K562 (cell line): ENCODE measurements around the gene SLCO3A1. TPM values are rescaled to one million over a fixed set of nuclear protein-coding genes. Genes with fewer than 3 reads are reported as not detected.

ENCODE experiments used
- ATAC-seq: fragments of 200-7000 bp; cut with Tn5 transposase; 3 replicates; pipeline ENCODE4 v1.9.1; 2020; ENCODE audit warnings: moderate library complexity
- BruUV-seq: library from RNA; stranded (reverse); fragments of 400-500 nt; replicated peaks from 2 replicates; lab custom pipeline; 2021; lab: Mats Ljungman, UMichigan
- CTCF ChIA-PET: fragments of 300-600 bp; formaldehyde crosslinking; extraction: SDS; loops from one replicate; lab custom pipeline; 2021; ENCODE audit warnings: low intra/inter-chr PET ratio; lab: Yijun Ruan, JAX
- POLR2A ChIA-PET: fragments of 300-600, 350-650 bp; sonication (Branson Sonifier 250); formaldehyde crosslinking; extraction: SDS; loops from one replicate; lab custom pipeline; 2021; ENCODE audit warnings: antibody characterized with exemption, inconsistent platforms; lab: Yijun Ruan, JAX
- DNase-seq, 4 experiments: peaks; one replicate each; pipeline versions ENCODE4 v3.0.0 to v3.0.0-alpha.2; 2011 to 2018; ENCODE audit warnings: low spot score in 3 of 4, mixed read lengths in 3 of 4; ENCODE audit errors: extremely low read depth in 1 of 4
- FAIRE-seq: peaks from 2 replicates; lab custom pipeline; 2011; peaks lifted over from hg19 to GRCh38; lab: Jason Lieb, UNC
- H2AFZ ChIP-seq: 2 replicates; pipeline ENCODE4 v1.6.0; 2011; ENCODE audit warnings: low read depth, low read length, control low read depth, inconsistent platforms
- H3K27ac ChIP-seq: fragments of 200-600 bp; 3 replicates; pipeline ENCODE4 v1.8.0; 2011; ENCODE audit warnings: low read depth, mild to moderate bottlenecking, control low read depth, inconsistent platforms, low read length, moderate library complexity, mixed read lengths; ENCODE audit errors: extremely low read depth
- H3K27me3 ChIP-seq, 2 experiments: fragments of 300-600 bp in 1 of 2; 2 replicates in 1 of 2; 3 replicates in 1 of 2; pipeline versions ENCODE4 v1.6.0 to v1.8.0; 2011; ENCODE audit warnings: inconsistent platforms in 2 of 2, low read length in 2 of 2, mild to moderate bottlenecking in 1 of 2, mixed read lengths in 1 of 2, moderate library complexity in 1 of 2; ENCODE audit not compliant: control insufficient read depth in 2 of 2, insufficient read depth in 2 of 2
- H3K36me3 ChIP-seq: fragments of 300-600 bp; 3 replicates; pipeline ENCODE4 v1.8.0; 2011; ENCODE audit warnings: mild to moderate bottlenecking, low read length, inconsistent platforms; ENCODE audit not compliant: control insufficient read depth, insufficient read depth
- H3K4me1 ChIP-seq, 2 experiments: fragments of 200-600 bp in 1 of 2; replicated peaks in 1 of 2; 2 replicates in 1 of 2; 3 replicates in 1 of 2; pipeline versions ENCODE4 v1.5.1 to v1.8.0; 2011; ENCODE audit warnings: inconsistent platforms in 2 of 2, low read length in 2 of 2, mild to moderate bottlenecking in 1 of 2, mixed read lengths in 1 of 2, moderate library complexity in 1 of 2; ENCODE audit not compliant: control insufficient read depth in 2 of 2, insufficient read depth in 2 of 2
- H3K4me2 ChIP-seq: 2 replicates; pipeline ENCODE4 v1.6.1; 2011; ENCODE audit warnings: low read length, control low read depth, inconsistent platforms, mixed read lengths; ENCODE audit not compliant: insufficient read depth
- H3K4me3 ChIP-seq: fragments of 200-600 bp; sonication (generic), shearing (Covaris generic); 2 replicates; pipeline ENCODE4 v1.5.1; 2016; ENCODE audit warnings: control low read depth, inconsistent platforms
- H3K79me2 ChIP-seq: fragments of 200-600 bp; 3 replicates; pipeline ENCODE4 v1.8.0; 2011; ENCODE audit warnings: low read length, inconsistent platforms; ENCODE audit not compliant: control insufficient read depth, insufficient read depth
- H3K9ac ChIP-seq, 2 experiments: 2 replicates each; pipeline versions ENCODE4 v1.6.0 to v1.6.1; 2011; ENCODE audit warnings: low read depth in 2 of 2, low read length in 2 of 2, control low read depth in 1 of 2, inconsistent platforms in 1 of 2, mild to moderate bottlenecking in 1 of 2, mixed read lengths in 1 of 2; ENCODE audit not compliant: insufficient read depth in 1 of 2
- H3K9me1 ChIP-seq: one replicate; pipeline ENCODE4 v1.6.0; 2011; ENCODE audit warnings: inconsistent platforms, mild to moderate bottlenecking, low read length, moderate library complexity; ENCODE audit not compliant: control insufficient read depth, insufficient read depth
- H3K9me3 ChIP-seq: replicated peaks from 2 replicates; pipeline ENCODE4 v1.5.1; 2011; ENCODE audit warnings: low read depth, low read length, inconsistent platforms; ENCODE audit not compliant: control insufficient read depth, insufficient read depth
- H4K20me1 ChIP-seq: replicated peaks from 2 replicates; pipeline ENCODE4 v1.6.1; 2011; ENCODE audit warnings: low read length, inconsistent platforms, mixed read lengths; ENCODE audit not compliant: control insufficient read depth, insufficient read depth
- FOXA1 ChIP-seq: fragments of 450-650 bp; IDR thresholded peaks from 2 replicates; pipeline ENCODE4 v1.6.1; 2016; ENCODE audit warnings: mild to moderate bottlenecking, borderline replicate concordance
- FOXK2 ChIP-seq, 2 experiments: fragments of 450-650 bp; IDR thresholded peaks in 1 of 2; conservative IDR thresholded peaks in 1 of 2; 2 replicates each; pipeline ENCODE4 v1.6.1; 2016; ENCODE audit warnings: low read depth in 2 of 2, mild to moderate bottlenecking in 1 of 2
- HMG20A ChIP-seq: fragments of 450-650 bp; formaldehyde crosslinking; conservative IDR thresholded peaks from 2 replicates; pipeline ENCODE4 v1.4.0; 2020; ENCODE audit warnings: mild to moderate bottlenecking, mixed read lengths
- HOMEZ ChIP-seq: fragments of 250-450 bp; sonication (Bioruptor Pico); IDR thresholded peaks from 2 replicates; pipeline ENCODE4 v1.4.0; 2020; ENCODE audit warnings: mild to moderate bottlenecking, moderate library complexity
- LEF1 ChIP-seq: fragments of 450-650 bp; IDR thresholded peaks from 2 replicates; pipeline ENCODE4 v1.6.1; 2016; ENCODE audit warnings: mild to moderate bottlenecking
- MAFK ChIP-seq: IDR thresholded peaks from 2 replicates; pipeline ENCODE4 v1.6.1; 2011; ENCODE audit warnings: low read length, improper control_type of control experiment
- NFATC3 ChIP-seq: fragments of 450-650 bp; IDR thresholded peaks from 2 replicates; pipeline ENCODE4 v1.6.1; 2017; ENCODE audit warnings: mild to moderate bottlenecking
- SP2 ChIP-seq: IDR thresholded peaks from 2 replicates; pipeline ENCODE4 v1.6.1; 2011; ENCODE audit warnings: mild to moderate bottlenecking, low read depth, low read length, moderate library complexity; ENCODE audit not compliant: poor library complexity, severe bottlenecking; ENCODE audit errors: extremely low read depth
- SRSF3 ChIP-seq: fragments of 200-400 bp; formaldehyde crosslinking; IDR thresholded peaks from 2 replicates; pipeline ENCODE4 v1.6.1; 2016; ENCODE audit warnings: mild to moderate bottlenecking, low read length, moderate library complexity; ENCODE audit not compliant: insufficient read depth
- ZNF57 ChIP-seq: fragments of 450-650 bp; formaldehyde crosslinking; IDR thresholded peaks from 2 replicates; pipeline ENCODE4 v1.4.0; 2020; ENCODE audit warnings: mild to moderate bottlenecking, moderate library complexity
- ZNF740 ChIP-seq, 3 experiments: fragments of 200-800 bp in 1 of 3; sonication (Bioruptor generic) in 1 of 3; sonication (generic) in 1 of 3; formaldehyde crosslinking in 1 of 3; IDR thresholded peaks; 2 replicates each; pipeline versions ENCODE4 v1.6.1 to v1.8.0; 2016 to 2022; ENCODE audit warnings: mild to moderate bottlenecking in 2 of 3, missing compliant biosample characterization in 2 of 3, missing genetic modification characterization in 2 of 3, missing genetic modification reagents in 1 of 3
- ZNF75A ChIP-seq: fragments of 450-650 bp; formaldehyde crosslinking; IDR thresholded peaks from 2 replicates; pipeline ENCODE4 v1.4.0; 2020; ENCODE audit warnings: mild to moderate bottlenecking
- WGBS: fragments of 100-300 bp; shearing (Covaris generic); methylation state at CpG from one replicate; pipeline ENCODE4 v1.1.6; 2016; ENCODE audit warnings: low coverage, mixed read lengths; ENCODE audit not compliant: insufficient coverage; ENCODE audit errors: missing lambda C conversion rate; 5-methylcytosine and 5-hydroxymethylcytosine counted together
- in situ Hi-C: fragments of 300-500 bp; cut with MboI; formaldehyde crosslinking; loops from 4 replicates; pipeline ENCODE4 v1.15.0; 2018; ENCODE audit warnings: inconsistent platforms, mixed read lengths
- intact Hi-C: fragments of 100-400 bp; cut with micrococcal nuclease; formaldehyde crosslinking; loops from 2 replicates; pipeline ENCODE4 v1.14.2; 2022
- polyA plus RNA-seq, 8 experiments: library from polyadenylated mRNA; depleted of rRNA in 4 of 8; stranded (reverse) in 5 of 8; unstranded in 3 of 8; fragments of >200 nt; fragmentation: Nextera tagmentation in 2 of 8; fragmentation: Illumina TruSeq in 1 of 8; extraction: Ambion mirVana in 2 of 8; extraction: Trizol in 1 of 8; gene quantifications; 2 replicates each; pipeline versions ENCODE4 v1.2.1 to v1.2.3, GENCODE V29; 2011 to 2014; ENCODE audit warnings: inconsistent platforms in 1 of 8, missing spikeins in 1 of 8
- total RNA-seq, 7 experiments: library from RNA; depleted of rRNA in 6 of 7; stranded (reverse); fragments of >200 nt in 6 of 7; fragmentation: Illumina TruSeq in 2 of 7; extraction: Trizol in 2 of 7; gene quantifications; 2 replicates each; pipeline versions ENCODE4 v1.2.1 to v1.2.3, GENCODE V29; 2011 to 2021; ENCODE audit warnings: low replicate concordance in 1 of 7
- TF ChIP-seq, protein P1 (sequence below): fragments of 450-650 bp; IDR thresholded peaks from 2 replicates; pipeline ENCODE4 v1.6.1; 2017; ENCODE audit warnings: antibody characterized with exemption, mild to moderate bottlenecking
- TF ChIP-seq, protein P2 (sequence below): sonication (generic); formaldehyde crosslinking; IDR thresholded peaks from 2 replicates; pipeline ENCODE4 v1.8.0; 2022; ENCODE audit warnings: missing genetic modification reagents, mild to moderate bottlenecking, borderline replicate concordance

SLCO3A1 gene
- total and polyA plus RNA-seq, 9 of the 15 experiments (the other 6 are each of a cell fraction or from before 2014, with no cell fraction given): 0.01 to 0.84 (median 0.06) TPM; not detected in 3

- WGBS: 6% methylated on average over 1 of the region's 1 CpG
- H3K9me3 ChIP-seq: no peaks in the 10 kb centered on the region
- H4K20me1 ChIP-seq: no peaks in the 10 kb centered on the region
- H3K4me3 ChIP-seq: no peak overlapping the region
- no peak overlapping the region for H2AFZ ChIP-seq
- no peaks in the 10 kb centered on the region; a peak in 1 of 5 replicates for H3K27me3 ChIP-seq
- in situ Hi-C loops: no loop called here
- POLR2A ChIA-PET: interaction anchor here (0.6 kb wide), 1 partner anchor 224 kb away, joined by 4 read pairs; no protein-coding TSS in a partner anchor
- no TSS peak for BruUV-seq
- no peak overlapping the region for H3K9ac ChIP-seq
- TF ChIP-seq SRSF3 (no peak), FOXK2 (conservative IDR thresholded peaks at IDR 0.05 in 1 of 2, IDR thresholded peaks at IDR 0.05 in 1 of 2; ENCODE audit: low read depth in 2 of 2) (no peak), MAFK (no peak), FOXA1 (no peak), SP2 (no peak), HMG20A (no peak), LEF1 (no peak), HOMEZ (CRISPR knock-in tag) (no peak), NFATC3 (no peak), ZNF57 (CRISPR knock-in tag) (no peak), ZNF740 (CRISPR knock-in tag; IDR thresholded peaks at IDR 0.05) (no peak), ZNF740 (tag; IDR thresholded peaks at IDR 0.05) (no peak), ZNF75A (CRISPR knock-in tag) (no peak)
- TF ChIP-seq, protein P1, sequence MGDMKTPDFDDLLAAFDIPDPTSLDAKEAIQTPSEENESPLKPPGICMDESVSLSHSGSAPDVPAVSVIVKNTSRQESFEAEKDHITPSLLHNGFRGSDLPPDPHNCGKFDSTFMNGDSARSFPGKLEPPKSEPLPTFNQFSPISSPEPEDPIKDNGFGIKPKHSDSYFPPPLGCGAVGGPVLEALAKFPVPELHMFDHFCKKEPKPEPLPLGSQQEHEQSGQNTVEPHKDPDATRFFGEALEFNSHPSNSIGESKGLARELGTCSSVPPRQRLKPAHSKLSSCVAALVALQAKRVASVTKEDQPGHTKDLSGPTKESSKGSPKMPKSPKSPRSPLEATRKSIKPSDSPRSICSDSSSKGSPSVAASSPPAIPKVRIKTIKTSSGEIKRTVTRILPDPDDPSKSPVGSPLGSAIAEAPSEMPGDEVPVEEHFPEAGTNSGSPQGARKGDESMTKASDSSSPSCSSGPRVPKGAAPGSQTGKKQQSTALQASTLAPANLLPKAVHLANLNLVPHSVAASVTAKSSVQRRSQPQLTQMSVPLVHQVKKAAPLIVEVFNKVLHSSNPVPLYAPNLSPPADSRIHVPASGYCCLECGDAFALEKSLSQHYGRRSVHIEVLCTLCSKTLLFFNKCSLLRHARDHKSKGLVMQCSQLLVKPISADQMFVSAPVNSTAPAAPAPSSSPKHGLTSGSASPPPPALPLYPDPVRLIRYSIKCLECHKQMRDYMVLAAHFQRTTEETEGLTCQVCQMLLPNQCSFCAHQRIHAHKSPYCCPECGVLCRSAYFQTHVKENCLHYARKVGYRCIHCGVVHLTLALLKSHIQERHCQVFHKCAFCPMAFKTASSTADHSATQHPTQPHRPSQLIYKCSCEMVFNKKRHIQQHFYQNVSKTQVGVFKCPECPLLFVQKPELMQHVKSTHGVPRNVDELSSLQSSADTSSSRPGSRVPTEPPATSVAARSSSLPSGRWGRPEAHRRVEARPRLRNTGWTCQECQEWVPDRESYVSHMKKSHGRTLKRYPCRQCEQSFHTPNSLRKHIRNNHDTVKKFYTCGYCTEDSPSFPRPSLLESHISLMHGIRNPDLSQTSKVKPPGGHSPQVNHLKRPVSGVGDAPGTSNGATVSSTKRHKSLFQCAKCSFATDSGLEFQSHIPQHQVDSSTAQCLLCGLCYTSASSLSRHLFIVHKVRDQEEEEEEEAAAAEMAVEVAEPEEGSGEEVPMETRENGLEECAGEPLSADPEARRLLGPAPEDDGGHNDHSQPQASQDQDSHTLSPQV: no peak
- TF ChIP-seq, protein P2, sequence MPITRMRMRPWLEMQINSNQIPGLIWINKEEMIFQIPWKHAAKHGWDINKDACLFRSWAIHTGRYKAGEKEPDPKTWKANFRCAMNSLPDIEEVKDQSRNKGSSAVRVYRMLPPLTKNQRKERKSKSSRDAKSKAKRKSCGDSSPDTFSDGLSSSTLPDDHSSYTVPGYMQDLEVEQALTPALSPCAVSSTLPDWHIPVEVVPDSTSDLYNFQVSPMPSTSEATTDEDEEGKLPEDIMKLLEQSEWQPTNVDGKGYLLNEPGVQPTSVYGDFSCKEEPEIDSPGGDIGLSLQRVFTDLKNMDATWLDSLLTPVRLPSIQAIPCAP: no peak
- FAIRE-seq (no peak), DNase-seq (no peak), ATAC-seq (no peak)
- H3K36me3 ChIP-seq: no peaks in the 10 kb centered on the region
- no peaks in the 10 kb centered on the region for H3K79me2 ChIP-seq
- H3K4me2 ChIP-seq: no peak overlapping the region
- intact Hi-C loops: no loop called here
- CTCF ChIA-PET: no interaction called here
- H3K27ac ChIP-seq: no peak overlapping the region
- no peaks in the 10 kb centered on the region for H3K9me1 ChIP-seq
- H3K4me1 ChIP-seq: no peaks in the 10 kb centered on the region
These were observed 299.5 kb downstream of the SLCO3A1 start for GRCh38 chr15:92152983-92153382.
